GM10248 (cell line): Measurements from ENCODE around the gene PDE10A.

Source experiments
- CTCF ChIA-PET: fragments of 300-600 bp; sonication (Branson Sonifier 250); formaldehyde crosslinking; extraction: SDS; loops from one replicate; lab custom pipeline; 2021; ENCODE audit warnings: antibody characterized with exemption; lab: Yijun Ruan, JAX
- POLR2A ChIA-PET: fragments of 350-650 bp; sonication (Branson Sonifier 250); formaldehyde crosslinking; extraction: SDS; loops from one replicate; lab custom pipeline; 2020; ENCODE audit warnings: antibody characterized with exemption; lab: Yijun Ruan, JAX
- DNase-seq: peaks from one replicate; pipeline ENCODE4 v3.0.0; 2012; ENCODE audit errors: extremely low spot score
- TF ChIP-seq, protein P1 (sequence below): IDR thresholded peaks from 2 replicates; pipeline ENCODE4 v1.5.1; 2012; ENCODE audit warnings: mild to moderate bottlenecking, low read depth; ENCODE audit errors: extremely low read depth, missing control alignments, control extremely low read depth

Gene PDE10A

DNA sequence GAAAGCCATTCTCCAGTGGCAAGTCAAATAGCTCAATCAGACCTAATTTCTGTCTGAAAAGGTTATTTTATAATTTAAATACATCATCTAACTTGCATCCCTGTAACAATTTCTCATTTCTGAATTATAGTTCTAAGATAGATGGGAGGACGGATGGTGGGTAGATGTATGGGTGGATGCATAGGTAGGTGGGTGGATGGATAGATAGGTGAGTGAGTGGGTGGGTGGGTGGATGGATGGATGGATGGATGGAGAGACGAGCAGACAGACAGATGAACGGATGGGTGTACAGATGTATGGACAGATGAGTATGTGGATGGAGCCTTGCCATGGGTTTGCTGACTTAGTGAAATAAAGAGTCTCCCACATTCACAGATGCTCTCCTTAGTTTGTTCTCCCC, 20.0 kb downstream of the PDE10A start:
- ChIA-PET POLR2A (no interaction called here), CTCF (no interaction called here)

DNA sequence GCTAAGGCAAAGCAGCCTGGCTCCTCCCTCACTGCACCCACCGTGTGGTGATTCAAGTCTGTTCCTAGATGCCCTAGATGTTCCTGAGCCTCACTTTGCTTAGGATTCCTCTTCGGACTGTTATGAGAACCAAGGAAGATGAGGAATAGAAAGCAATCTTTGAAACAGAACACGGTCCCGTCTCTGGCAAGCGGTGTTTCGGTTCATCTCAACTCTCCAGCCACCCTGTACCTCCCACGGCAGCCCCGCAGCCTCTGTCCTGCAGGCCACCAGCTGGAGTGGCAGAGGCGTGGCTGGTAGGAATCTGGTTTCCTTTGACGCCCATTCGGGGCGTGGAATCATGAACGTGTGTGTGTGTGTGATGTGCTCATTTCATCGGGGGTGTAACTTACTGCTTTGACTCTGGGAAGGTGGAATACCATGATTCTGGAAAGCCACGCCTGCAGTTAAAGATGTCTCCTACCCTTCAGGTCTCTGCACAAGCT, 21.3 kb downstream of the PDE10A start:
- no peak for DNase-seq
- CTCF ChIA-PET = no interaction called here
- TF ChIP-seq, protein P1, sequence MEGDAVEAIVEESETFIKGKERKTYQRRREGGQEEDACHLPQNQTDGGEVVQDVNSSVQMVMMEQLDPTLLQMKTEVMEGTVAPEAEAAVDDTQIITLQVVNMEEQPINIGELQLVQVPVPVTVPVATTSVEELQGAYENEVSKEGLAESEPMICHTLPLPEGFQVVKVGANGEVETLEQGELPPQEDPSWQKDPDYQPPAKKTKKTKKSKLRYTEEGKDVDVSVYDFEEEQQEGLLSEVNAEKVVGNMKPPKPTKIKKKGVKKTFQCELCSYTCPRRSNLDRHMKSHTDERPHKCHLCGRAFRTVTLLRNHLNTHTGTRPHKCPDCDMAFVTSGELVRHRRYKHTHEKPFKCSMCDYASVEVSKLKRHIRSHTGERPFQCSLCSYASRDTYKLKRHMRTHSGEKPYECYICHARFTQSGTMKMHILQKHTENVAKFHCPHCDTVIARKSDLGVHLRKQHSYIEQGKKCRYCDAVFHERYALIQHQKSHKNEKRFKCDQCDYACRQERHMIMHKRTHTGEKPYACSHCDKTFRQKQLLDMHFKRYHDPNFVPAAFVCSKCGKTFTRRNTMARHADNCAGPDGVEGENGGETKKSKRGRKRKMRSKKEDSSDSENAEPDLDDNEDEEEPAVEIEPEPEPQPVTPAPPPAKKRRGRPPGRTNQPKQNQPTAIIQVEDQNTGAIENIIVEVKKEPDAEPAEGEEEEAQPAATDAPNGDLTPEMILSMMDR = no peak
- POLR2A ChIA-PET = no interaction called here

More for the DNA sequence above, 20.0 kb downstream of the PDE10A start:
- no peak for DNase-seq
- TF ChIP-seq, protein P1 = no peak

DNA sequence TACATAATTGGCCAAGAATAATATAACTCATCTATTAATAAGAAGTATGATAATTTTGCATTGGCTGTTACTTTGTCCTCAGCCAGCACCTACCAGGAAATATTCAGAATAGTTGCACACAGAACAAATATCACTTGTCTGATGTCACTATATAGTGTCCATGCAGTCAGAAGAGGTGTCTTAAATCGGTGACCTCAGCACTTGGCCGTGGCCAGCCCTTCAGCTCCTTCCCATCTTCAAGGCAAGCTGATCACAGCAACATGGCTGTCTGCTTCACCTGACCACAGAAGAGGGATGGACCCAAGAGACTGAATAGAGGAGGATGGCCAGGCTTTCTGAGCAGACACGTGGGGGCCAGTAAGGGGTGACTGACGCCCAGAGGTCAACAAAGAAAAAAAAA, 22.2 kb downstream of the PDE10A start:
- ChIA-PET POLR2A (no interaction called here), CTCF (interaction anchor here (1.1 kb wide), 1 partner anchor 8 kb away, joined by 5 read pairs; no protein-coding TSS in a partner anchor)
- TF ChIP-seq, protein P1 = no peak
- DNase-seq = no peak

DNA sequence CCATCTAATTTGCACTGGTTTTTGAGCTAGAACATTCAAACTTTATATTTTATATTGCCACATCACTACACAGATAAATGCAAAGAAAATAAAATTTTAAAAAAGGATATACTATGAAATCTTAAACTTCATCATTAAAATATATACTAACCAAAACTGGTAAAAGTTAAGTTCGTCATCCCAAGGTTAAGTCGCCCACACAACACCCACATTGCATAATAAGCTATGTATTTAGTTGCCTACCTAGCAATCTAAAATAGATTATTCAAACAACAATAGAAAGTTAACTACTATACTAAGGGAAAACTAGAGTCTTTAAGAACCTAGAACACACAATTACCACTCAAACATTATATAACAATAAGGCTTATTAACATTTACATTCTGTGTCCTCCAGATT, 24.5 kb downstream of the PDE10A start:
- POLR2A ChIA-PET = no interaction called here
- DNase-seq = no peak
- CTCF ChIA-PET = interaction anchor here (1.3 kb wide), 1 partner anchor 18 kb away, joined by 3 read pairs; no protein-coding TSS in a partner anchor
- TF ChIP-seq, protein P1 = no peak

DNA sequence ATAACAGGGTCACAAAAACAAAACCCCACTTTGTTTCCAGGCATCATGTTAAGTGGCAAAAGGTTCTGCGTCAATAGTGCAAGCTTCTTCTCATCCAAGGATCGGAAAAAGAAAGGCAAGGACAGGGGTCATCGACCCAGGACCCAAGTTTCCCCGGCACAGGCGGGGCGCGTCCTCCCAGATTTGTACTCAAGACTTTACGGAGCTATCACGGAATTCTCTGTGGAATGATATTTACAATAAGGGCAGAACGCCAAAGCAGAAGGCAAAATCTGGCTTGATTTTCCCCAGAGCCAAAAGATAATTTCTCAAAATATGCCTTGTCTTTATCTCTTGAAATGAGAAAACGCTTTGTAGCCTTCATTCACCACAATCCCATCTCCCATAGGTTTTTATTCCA, 25.5 kb downstream of the PDE10A start:
- DNase-seq = no peak
- CTCF ChIA-PET = no interaction called here
- TF ChIP-seq, protein P1 = no peak
- POLR2A ChIA-PET = no interaction called here

DNA sequence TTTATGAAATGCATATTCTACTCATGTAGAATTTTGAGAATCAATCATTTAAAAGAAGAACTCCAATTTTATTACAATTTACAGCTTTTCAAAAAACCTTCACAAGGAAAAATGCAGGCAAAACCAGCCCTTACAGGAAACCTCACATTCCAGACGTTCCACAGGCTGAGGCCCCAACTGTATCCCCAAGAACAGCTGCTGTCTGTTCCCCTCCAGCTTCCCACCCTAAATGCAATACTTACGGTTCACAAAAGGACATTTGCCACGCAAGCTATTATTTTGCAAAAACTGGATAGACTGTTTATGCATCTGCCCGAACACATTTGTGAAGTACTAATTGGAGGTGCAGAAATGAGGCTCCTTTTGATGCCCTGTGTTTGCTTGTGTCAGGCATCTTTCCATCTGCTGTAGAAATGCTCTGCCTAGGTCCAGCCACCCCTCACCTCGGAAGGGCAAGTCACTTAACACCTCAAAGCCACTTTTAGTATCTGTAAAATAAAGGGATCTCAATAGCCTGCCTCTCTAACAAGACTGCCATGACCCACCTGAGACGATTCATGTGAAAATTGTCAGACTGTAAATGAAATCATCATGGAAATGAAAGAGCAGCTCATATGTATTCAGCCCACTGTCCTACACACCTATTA, 26.5 kb downstream of the PDE10A start:
- no peak for DNase-seq
- TF ChIP-seq, protein P1 = no peak
- ChIA-PET CTCF (interaction anchor here (1.3 to 2.0 kb wide), 4 partner anchors 10 to 197 kb away, joined by 3 to 7 read pairs (median 3); no protein-coding TSS in a partner anchor), POLR2A (no interaction called here)
